ENCODE measurements around the gene CTSD. TPM values are rescaled to one million over a fixed set of nuclear protein-coding genes. Genes with fewer than 3 reads are reported as not detected.

Gene CTSD
- total RNA-seq, 1 donor from 2014 or later, result 425 TPM

DNA sequence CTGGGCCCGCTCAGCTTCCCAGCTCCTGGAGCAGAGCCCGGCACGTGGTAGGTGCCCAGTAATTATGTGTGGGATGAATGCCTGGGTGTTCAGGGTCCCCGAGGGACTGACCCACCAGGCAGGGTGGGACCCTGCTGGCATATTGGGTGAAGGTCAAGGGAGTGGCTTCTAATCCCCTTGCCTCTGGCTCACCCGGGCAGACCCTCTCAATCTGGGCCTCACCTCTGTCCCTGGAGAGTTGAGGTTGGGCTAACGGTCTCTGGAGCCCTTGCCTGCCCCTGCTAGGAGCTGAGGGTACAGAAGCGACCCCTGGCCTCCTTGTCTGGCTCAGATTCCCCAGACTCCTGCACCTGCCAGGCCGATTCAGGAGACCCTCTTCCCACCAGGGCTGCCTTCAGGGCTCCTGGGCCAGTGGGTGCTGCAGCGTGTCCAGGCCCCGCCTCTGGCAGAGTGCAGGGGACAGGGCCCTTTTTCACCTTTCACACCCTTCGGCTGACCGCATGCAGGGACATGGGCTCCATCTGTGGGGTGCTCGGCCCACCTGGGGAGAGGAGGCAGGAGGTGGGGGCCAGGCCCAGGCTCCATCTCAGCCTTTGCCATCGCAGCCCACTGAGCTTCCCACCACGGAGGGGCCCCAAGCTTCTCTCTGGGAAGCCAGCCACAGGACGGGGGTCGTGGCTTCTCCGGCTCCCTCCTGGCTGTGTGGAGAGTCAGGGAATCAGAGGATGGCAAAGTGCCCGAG, 3.8 kb upstream of the CTSD start:
- DNase-seq (ENCODE audit: low read depth), result no peak
- TF ChIP-seq, protein P1, sequence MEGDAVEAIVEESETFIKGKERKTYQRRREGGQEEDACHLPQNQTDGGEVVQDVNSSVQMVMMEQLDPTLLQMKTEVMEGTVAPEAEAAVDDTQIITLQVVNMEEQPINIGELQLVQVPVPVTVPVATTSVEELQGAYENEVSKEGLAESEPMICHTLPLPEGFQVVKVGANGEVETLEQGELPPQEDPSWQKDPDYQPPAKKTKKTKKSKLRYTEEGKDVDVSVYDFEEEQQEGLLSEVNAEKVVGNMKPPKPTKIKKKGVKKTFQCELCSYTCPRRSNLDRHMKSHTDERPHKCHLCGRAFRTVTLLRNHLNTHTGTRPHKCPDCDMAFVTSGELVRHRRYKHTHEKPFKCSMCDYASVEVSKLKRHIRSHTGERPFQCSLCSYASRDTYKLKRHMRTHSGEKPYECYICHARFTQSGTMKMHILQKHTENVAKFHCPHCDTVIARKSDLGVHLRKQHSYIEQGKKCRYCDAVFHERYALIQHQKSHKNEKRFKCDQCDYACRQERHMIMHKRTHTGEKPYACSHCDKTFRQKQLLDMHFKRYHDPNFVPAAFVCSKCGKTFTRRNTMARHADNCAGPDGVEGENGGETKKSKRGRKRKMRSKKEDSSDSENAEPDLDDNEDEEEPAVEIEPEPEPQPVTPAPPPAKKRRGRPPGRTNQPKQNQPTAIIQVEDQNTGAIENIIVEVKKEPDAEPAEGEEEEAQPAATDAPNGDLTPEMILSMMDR (IDR thresholded peaks at IDR 0.05; ENCODE audit: insufficient read depth, low read length, poor library complexity, severe bottlenecking), result no peak
- H3K27me3 ChIP-seq (ENCODE audit: control insufficient read depth, insufficient read depth, low read length), result no peaks in the 10 kb centered on the region
- H3K36me3 ChIP-seq (ENCODE audit: control insufficient read depth, insufficient read depth, low read length), result no peaks in the 10 kb centered on the region
- no peak overlapping the region for H3K4me3 ChIP-seq (ENCODE audit: low read depth, low read length)

DNA sequence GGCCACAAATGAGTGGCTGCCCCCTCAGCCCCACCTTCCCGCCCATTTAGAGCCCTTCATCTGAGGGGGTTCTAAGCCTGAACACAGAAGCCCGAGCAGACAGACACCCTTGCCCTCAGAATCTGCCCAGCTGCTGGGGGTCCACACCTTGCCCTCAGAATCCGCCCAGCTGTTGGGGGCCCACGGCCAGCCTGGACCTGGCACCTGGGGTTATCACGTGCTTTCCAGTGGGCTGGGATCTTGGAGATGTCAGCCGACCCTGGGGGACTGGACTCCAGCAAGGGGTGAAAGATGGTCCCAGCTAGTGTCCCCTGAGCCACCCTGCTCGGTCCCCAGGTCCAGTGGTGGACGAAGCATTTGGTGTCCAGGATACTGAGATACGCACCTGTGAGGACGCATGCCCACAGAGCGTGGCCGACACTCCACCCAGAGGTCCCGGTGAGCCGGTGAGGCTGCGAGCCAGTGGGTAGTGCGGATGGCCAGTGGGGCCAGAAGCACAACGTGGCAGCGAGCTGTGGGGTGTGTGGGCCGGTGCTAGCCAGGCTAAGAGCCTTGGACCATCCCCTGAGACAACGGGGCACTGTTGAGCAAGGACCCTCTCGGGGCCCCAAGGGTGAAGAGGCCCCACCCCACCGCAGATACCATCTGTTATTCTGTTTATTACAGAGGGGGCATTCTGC, 3.1 kb upstream of the CTSD start:
- no peaks in the 10 kb centered on the region for H3K36me3 ChIP-seq (ENCODE audit: control insufficient read depth, insufficient read depth, low read length)
- no peak overlapping the region for H3K4me3 ChIP-seq (ENCODE audit: low read depth, low read length)
- no peak for DNase-seq (ENCODE audit: low read depth)
- no peaks in the 10 kb centered on the region for H3K27me3 ChIP-seq (ENCODE audit: control insufficient read depth, insufficient read depth, low read length)
- TF ChIP-seq, protein P1 (IDR thresholded peaks at IDR 0.05; ENCODE audit: insufficient read depth, low read length, poor library complexity, severe bottlenecking), result no peak

DNA sequence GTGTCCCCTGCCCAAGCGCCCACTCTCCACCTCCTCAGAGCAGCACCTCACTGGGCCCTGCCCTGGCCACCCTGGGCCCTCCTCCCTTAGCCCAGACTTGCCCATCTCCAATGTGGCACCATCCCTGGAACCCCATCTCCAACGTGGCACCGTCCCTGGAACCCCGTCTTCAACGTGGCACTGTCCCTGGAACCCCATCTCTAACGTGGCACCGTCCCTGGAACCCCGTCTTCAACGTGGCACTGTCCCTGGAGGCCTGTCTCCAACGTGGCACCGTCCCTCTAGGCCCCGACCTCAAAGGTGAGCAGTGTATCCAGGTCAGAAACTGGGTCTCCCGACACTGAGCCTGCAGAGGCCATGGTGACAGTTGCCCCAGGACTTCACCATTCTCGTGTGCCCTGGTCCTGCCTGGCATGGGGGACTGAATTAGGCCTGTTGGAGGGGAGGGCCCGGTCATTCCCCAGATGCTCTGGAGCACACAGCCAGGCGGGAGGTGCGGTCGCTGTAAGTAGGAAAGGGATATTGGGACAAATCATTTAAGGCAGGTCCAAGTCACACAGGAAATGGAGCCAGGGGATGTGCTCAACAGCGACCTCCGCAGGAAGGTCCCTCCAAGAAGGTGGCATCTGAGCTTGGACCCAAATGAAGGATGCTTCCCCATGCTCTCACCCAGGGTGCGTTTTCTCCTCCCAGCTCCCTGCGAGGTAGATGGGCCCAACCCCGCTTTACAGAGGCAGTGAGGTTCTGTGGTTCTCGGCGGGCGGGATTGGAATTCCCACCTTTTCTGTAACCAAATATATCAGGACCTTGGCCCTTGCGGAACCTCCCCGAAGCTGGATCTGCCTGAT, 2.4 kb upstream of the CTSD start:
- Histone ChIP-seq H3K4me3 (ENCODE audit: low read depth, low read length) (no peak overlapping the region), H3K27me3 (ENCODE audit: control insufficient read depth, insufficient read depth, low read length) (no peaks in the 10 kb centered on the region)
- no peak for DNase-seq (ENCODE audit: low read depth)

DNA sequence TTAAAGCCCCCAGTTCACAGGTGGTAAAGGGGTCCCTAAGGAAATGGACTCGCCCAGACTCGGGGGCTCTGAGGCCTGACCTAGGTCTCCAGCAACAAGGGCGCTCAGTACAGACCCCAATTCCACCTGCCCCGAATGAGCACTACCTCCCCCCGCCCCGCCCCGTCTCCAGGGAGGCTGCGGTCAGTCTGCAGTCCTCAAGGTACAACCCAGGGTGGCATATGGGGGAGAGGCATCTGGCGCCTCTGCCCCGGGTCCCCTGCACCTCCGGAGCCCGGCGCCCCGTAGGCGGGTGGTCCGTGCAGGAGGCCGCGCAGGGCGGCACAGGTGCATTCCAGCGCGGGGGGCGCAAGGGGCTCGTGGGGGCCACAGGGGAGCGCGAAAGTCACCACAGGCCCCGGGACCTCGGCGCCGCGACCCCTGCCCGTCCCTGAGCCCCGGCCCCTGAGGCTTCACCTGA, 361 bp downstream of the CTSD start:
- TF ChIP-seq, protein P1 (IDR thresholded peaks at IDR 0.05; ENCODE audit: insufficient read depth, low read length, poor library complexity, severe bottlenecking), result no peak
- H3K4me3 ChIP-seq (ENCODE audit: low read depth, low read length), result peak overlapping the region; percentile 94
- no peaks in the 10 kb centered on the region for H3K27me3 ChIP-seq (ENCODE audit: control insufficient read depth, insufficient read depth, low read length)
- no peaks in the 10 kb centered on the region for H3K36me3 ChIP-seq (ENCODE audit: control insufficient read depth, insufficient read depth, low read length)
- no peak for DNase-seq (ENCODE audit: low read depth)

More for the DNA sequence above, 2.4 kb upstream of the CTSD start:
- H3K36me3 ChIP-seq (ENCODE audit: control insufficient read depth, insufficient read depth, low read length), result no peaks in the 10 kb centered on the region
- TF ChIP-seq, protein P1 (IDR thresholded peaks at IDR 0.05; ENCODE audit: insufficient read depth, low read length, poor library complexity, severe bottlenecking), result no peak

DNA sequence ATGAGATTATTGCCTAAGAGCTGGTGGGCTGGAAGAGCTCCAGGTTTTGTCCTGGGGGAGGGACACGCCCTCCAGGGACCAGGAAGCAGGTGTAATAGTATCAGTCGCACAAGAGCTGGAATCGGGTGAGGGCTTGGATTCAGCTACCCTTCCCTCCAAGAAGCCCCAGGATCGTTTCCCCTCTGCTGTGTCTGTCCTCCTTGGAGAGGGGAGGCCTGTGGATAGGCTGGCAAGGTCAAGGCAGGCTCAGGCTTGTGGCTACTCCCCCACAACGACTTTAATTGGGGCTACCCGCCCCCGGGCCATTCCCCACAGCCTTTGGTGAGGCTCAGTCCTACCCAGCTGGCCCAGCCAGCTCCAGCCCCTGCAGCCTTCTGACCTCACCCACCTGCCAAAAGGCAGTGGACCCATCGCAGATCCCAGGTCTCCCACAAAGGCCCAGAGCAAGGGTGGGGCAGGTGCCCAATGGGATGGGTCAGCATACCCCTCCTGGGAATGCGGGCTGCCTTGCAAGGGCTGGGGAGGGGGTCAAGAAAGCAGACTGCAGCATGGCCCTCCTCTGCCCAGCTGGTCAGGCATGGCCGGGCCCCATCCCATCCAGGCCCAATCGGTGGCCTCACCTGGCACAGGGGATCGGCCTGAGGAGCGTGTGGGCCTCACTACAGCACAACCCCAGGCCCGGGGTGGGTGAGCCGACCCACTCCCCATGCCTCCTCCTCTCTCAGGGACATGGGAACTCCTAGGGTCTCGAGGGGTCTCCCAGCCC, 1.0 kb downstream of the CTSD start:
- Histone ChIP-seq H3K36me3 (ENCODE audit: control insufficient read depth, insufficient read depth, low read length) (no peaks in the 10 kb centered on the region), H3K4me3 (ENCODE audit: low read depth, low read length) (peak overlapping the region; percentile 94), H3K27me3 (ENCODE audit: control insufficient read depth, insufficient read depth, low read length) (no peaks in the 10 kb centered on the region)
- no peak for DNase-seq (ENCODE audit: low read depth)
- TF ChIP-seq, protein P1 (IDR thresholded peaks at IDR 0.05; ENCODE audit: insufficient read depth, low read length, poor library complexity, severe bottlenecking), result no peak
